OCI-LY1 (cell line): ENCODE results near the gene PCK1.

Experiments used
- H2AFZ ChIP-seq: fragments of 200-600 bp; sonication (generic), shearing (Covaris generic); 2 replicates; pipeline ENCODE4 v1.6.0; 2014; ENCODE audit warnings: antibody characterized with exemption, mild to moderate bottlenecking, low read length
- H3F3A ChIP-seq: fragments of 200-600 bp; sonication (generic), shearing (Covaris generic); 2 replicates; pipeline ENCODE4 v1.6.0; 2014; ENCODE audit warnings: mild to moderate bottlenecking, antibody characterized with exemption, low read length, moderate library complexity; ENCODE audit not compliant: insufficient read depth
- H3K27ac ChIP-seq: fragments of 200-600 bp; sonication (generic); 2 replicates; pipeline ENCODE4 v1.5.1; 2014; ENCODE audit warnings: low read length, mixed run types, mild to moderate bottlenecking, low read depth; ENCODE audit not compliant: poor library complexity, severe bottlenecking
- H3K27me3 ChIP-seq: fragments of 200-600 bp; sonication (generic); 2 replicates; pipeline ENCODE4 v1.6.0; 2014; ENCODE audit warnings: antibody characterized with exemption, mild to moderate bottlenecking, low read length, moderate library complexity; ENCODE audit not compliant: insufficient read depth
- H3K36me3 ChIP-seq: fragments of 200-600 bp; sonication (generic); 2 replicates; pipeline ENCODE4 v1.6.1; 2014; ENCODE audit warnings: mild to moderate bottlenecking, antibody characterized with exemption, low read length, moderate library complexity, mixed read lengths; ENCODE audit not compliant: insufficient read depth
- H3K4me1 ChIP-seq: fragments of 200-600 bp; sonication (generic); 2 replicates; pipeline ENCODE4 v1.5.1; 2014; ENCODE audit warnings: mild to moderate bottlenecking, low read length, moderate library complexity; ENCODE audit not compliant: insufficient read depth, severe bottlenecking
- H3K4me2 ChIP-seq: fragments of 200-600 bp; sonication (generic), shearing (Covaris generic); 2 replicates; pipeline ENCODE4 v1.6.1; 2014; ENCODE audit warnings: low read length
- H3K4me3 ChIP-seq: fragments of 200-600 bp; sonication (generic); 2 replicates; pipeline ENCODE4 v1.5.1; 2014; ENCODE audit warnings: low read length, low read depth, mild to moderate bottlenecking, mixed read lengths; ENCODE audit not compliant: poor library complexity, severe bottlenecking
- H3K79me2 ChIP-seq: fragments of 200-600 bp; shearing (Covaris generic); 2 replicates; pipeline ENCODE4 v1.6.1; 2016; ENCODE audit warnings: mixed run types, low read length, mixed read lengths; ENCODE audit not compliant: insufficient read depth
- H3K9ac ChIP-seq: fragments of 200-600 bp; sonication (generic), shearing (Covaris generic); 2 replicates; pipeline ENCODE4 v1.6.1; 2014; ENCODE audit warnings: mild to moderate bottlenecking, low read length, mixed read lengths
- H3K9me2 ChIP-seq: fragments of 200-600 bp; sonication (generic), shearing (Covaris generic); 2 replicates; pipeline ENCODE4 v1.6.1; 2014; ENCODE audit warnings: low read depth, mild to moderate bottlenecking, low read length, mixed read lengths
- H3K9me3 ChIP-seq: fragments of 200-600 bp; shearing (Covaris generic); 2 replicates; pipeline ENCODE4 v1.6.1; 2014; ENCODE audit warnings: low read length, mixed read lengths
- H4K20me1 ChIP-seq: fragments of 200-600 bp; sonication (generic), shearing (Covaris generic); 2 replicates; pipeline ENCODE4 v1.6.0; 2016; ENCODE audit warnings: mild to moderate bottlenecking, low read length; ENCODE audit not compliant: insufficient read depth
- EZH2 ChIP-seq: fragments of 200-600 bp; sonication (generic), shearing (Covaris generic); IDR thresholded peaks from 2 replicates; pipeline ENCODE4 v1.8.0; 2017; ENCODE audit warnings: borderline replicate concordance, mixed run types, mild to moderate bottlenecking, antibody characterized with exemption, low read length, moderate library complexity, mixed read lengths
- TF ChIP-seq, protein P1 (sequence below): fragments of 200-600 bp; sonication (generic), shearing (Covaris generic); IDR thresholded peaks from 2 replicates; pipeline ENCODE4 v1.5.1; 2017; ENCODE audit warnings: mild to moderate bottlenecking, antibody characterized with exemption, low read length, moderate library complexity, mixed read lengths

PCK1 gene

DNA sequence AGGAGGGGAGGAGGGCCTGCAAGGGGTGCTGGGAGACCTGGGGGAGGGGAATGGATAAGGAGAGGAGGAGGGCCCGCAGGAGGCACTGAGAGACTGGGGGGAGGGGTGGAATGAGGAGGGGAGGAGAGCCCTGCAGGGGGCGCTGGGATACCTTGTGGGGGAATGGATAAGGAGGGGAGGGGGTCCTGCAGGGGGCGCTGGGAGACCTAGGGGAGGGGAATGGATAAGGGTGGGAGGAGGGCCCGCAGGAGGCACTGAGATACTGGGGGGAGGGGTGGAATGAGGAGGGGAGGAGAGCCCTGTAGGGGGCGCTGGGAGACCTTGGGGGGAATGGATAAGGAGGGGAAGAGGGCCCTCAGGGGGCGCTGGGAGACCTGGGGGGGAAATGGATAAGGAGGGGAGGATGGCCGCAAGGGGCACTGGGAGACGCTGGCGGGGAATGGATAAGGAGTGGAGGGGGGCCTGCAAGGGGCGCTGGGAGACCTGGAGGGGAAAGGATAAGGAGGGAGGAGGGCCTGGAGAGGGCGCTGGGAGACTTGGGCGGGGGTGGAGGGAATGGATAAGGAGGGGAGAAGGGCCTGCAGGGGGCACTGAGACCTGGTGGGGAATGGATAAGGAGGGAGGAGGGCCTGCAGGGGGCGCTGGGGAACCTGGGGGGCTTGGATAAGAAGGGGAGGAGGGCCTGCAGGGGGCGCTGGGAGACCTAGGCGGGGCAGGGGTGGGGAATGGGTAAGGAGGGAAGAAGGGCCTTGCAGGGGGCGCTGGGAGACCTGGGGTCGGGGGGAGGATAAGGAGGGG, 34.6 kb upstream of the PCK1 start:
- Histone ChIP-seq H3K9me3 (no peaks in the 10 kb centered on the region), H3K27ac (no peak overlapping the region), H3K79me2 (no peaks in the 10 kb centered on the region), H3K36me3 (no peaks in the 10 kb centered on the region), H3K9me2 (no peaks in the 10 kb centered on the region), H3F3A (no peaks in the 10 kb centered on the region), H4K20me1 (no peaks in the 10 kb centered on the region), H3K9ac (no peak overlapping the region), H2AFZ (no peak overlapping the region), H3K4me2 (no peak overlapping the region), H3K4me1 (no peaks in the 10 kb centered on the region), H3K27me3 (no peaks in the 10 kb centered on the region), H3K4me3 (no peak overlapping the region)
- TF ChIP-seq EZH2: no peak
- TF ChIP-seq, protein P1, sequence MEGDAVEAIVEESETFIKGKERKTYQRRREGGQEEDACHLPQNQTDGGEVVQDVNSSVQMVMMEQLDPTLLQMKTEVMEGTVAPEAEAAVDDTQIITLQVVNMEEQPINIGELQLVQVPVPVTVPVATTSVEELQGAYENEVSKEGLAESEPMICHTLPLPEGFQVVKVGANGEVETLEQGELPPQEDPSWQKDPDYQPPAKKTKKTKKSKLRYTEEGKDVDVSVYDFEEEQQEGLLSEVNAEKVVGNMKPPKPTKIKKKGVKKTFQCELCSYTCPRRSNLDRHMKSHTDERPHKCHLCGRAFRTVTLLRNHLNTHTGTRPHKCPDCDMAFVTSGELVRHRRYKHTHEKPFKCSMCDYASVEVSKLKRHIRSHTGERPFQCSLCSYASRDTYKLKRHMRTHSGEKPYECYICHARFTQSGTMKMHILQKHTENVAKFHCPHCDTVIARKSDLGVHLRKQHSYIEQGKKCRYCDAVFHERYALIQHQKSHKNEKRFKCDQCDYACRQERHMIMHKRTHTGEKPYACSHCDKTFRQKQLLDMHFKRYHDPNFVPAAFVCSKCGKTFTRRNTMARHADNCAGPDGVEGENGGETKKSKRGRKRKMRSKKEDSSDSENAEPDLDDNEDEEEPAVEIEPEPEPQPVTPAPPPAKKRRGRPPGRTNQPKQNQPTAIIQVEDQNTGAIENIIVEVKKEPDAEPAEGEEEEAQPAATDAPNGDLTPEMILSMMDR: peak; percentile 61

GRCh38 chr20:57526885-57527460, 33.9 kb upstream of the PCK1 start:
- H3K4me2 ChIP-seq: no peak overlapping the region

GRCh38 chr20:57527728-57528127, 33.2 kb upstream of the PCK1 start:
- no peaks in the 10 kb centered on the region for H3K79me2 ChIP-seq
- H3K4me3 ChIP-seq: no peak overlapping the region
- H3K9me3 ChIP-seq: no peaks in the 10 kb centered on the region
- H3F3A ChIP-seq: no peaks in the 10 kb centered on the region
- no peaks in the 10 kb centered on the region for H3K4me1 ChIP-seq
- no peaks in the 10 kb centered on the region for H3K36me3 ChIP-seq
- H3K9ac ChIP-seq: no peak overlapping the region
- H3K4me2 ChIP-seq: no peak overlapping the region
- no peak overlapping the region for H2AFZ ChIP-seq
- H4K20me1 ChIP-seq: no peaks in the 10 kb centered on the region
- H3K9me2 ChIP-seq: no peaks in the 10 kb centered on the region
- H3K27me3 ChIP-seq: no peaks in the 10 kb centered on the region
- TF ChIP-seq EZH2: no peak
- TF ChIP-seq, protein P1: no peak
- H3K27ac ChIP-seq: no peak overlapping the region

More at GRCh38 chr20:57526885-57527460, 33.9 kb upstream of the PCK1 start:
- Histone ChIP-seq H3F3A (no peaks in the 10 kb centered on the region), H3K9me3 (no peaks in the 10 kb centered on the region), H3K79me2 (no peaks in the 10 kb centered on the region), H3K4me3 (no peak overlapping the region), H3K9me2 (no peaks in the 10 kb centered on the region), H2AFZ (no peak overlapping the region), H3K36me3 (no peaks in the 10 kb centered on the region), H3K27ac (no peak overlapping the region), H3K4me1 (no peaks in the 10 kb centered on the region), H4K20me1 (no peaks in the 10 kb centered on the region), H3K27me3 (no peaks in the 10 kb centered on the region), H3K9ac (no peak overlapping the region)
- TF ChIP-seq EZH2: no peak
- TF ChIP-seq, protein P1: no peak
